Neural progenitor cell (in vitro differentiated cells): ENCODE results near the gene APOBEC3F. TPM values are rescaled to one million over a fixed set of nuclear protein-coding genes. Genes with fewer than 3 reads are reported as not detected.

Experiments used
- DNase-seq: peaks from one replicate; pipeline ENCODE4 v3.0.0-alpha.2; 2016; ENCODE audit warnings: low spot score
- H2AFZ ChIP-seq: fragments of 200-600 bp; sonication (generic); replicated peaks from 2 replicates; pipeline ENCODE4 v1.6.1; 2016; ENCODE audit warnings: antibody characterized with exemption
- H3F3A ChIP-seq: fragments of 200-600 bp; sonication (generic); 2 replicates; pipeline ENCODE4 v1.6.1; 2016; ENCODE audit warnings: antibody characterized with exemption, low read depth
- H3K27ac ChIP-seq: fragments of 200-600 bp; sonication (generic); 2 replicates; pipeline ENCODE4 v1.5.1; 2016; ENCODE audit warnings: mild to moderate bottlenecking
- H3K27me3 ChIP-seq: fragments of 200-600 bp; sonication (generic); 2 replicates; pipeline ENCODE4 v1.6.1; 2016; ENCODE audit warnings: mild to moderate bottlenecking, moderate library complexity
- H3K36me3 ChIP-seq: fragments of 200-600 bp; sonication (generic); 2 replicates; pipeline ENCODE4 v1.5.1; 2016
- H3K4me1 ChIP-seq: fragments of 200-600 bp; sonication (generic); 2 replicates; pipeline ENCODE4 v1.6.1; 2016; ENCODE audit warnings: mixed run types
- H3K4me2 ChIP-seq: fragments of 200-600 bp; sonication (generic); 2 replicates; pipeline ENCODE4 v1.6.1; 2016
- H3K4me3 ChIP-seq: fragments of 200-600 bp; sonication (generic); 2 replicates; pipeline ENCODE4 v1.5.1; 2016
- H3K79me2 ChIP-seq: fragments of 200-600 bp; sonication (generic); 2 replicates; pipeline ENCODE4 v1.6.1; 2016; ENCODE audit warnings: low read depth
- H3K9ac ChIP-seq: fragments of 200-600 bp; sonication (generic); 2 replicates; pipeline ENCODE4 v1.6.1; 2016
- H3K9me3 ChIP-seq: fragments of 200-600 bp; sonication (generic); 2 replicates; pipeline ENCODE4 v1.5.1; 2016; ENCODE audit warnings: low read depth
- H4K20me1 ChIP-seq: fragments of 200-600 bp; sonication (generic); 2 replicates; pipeline ENCODE4 v1.6.1; 2016; ENCODE audit warnings: low read depth
- H3K27ac Mint-ChIP-seq: 3 replicates; pipeline ENCODE4 v1.8.0; 2021; ENCODE audit warnings: mixed read lengths
- H3K27me3 Mint-ChIP-seq: 2 replicates; pipeline ENCODE4 v1.8.0; 2022; ENCODE audit warnings: low read depth, mild to moderate bottlenecking, inconsistent platforms, moderate library complexity, mixed read lengths; ENCODE audit not compliant: insufficient read depth
- H3K36me3 Mint-ChIP-seq: 3 replicates; pipeline ENCODE4 v1.8.0; 2021; ENCODE audit warnings: mixed read lengths
- H3K4me1 Mint-ChIP-seq: 3 replicates; pipeline ENCODE4 v1.8.0; 2021; ENCODE audit warnings: mixed read lengths
- H3K4me3 Mint-ChIP-seq: 3 replicates; pipeline ENCODE4 v1.8.0; 2021; ENCODE audit warnings: mild to moderate bottlenecking, moderate library complexity, mixed read lengths
- H3K9me3 Mint-ChIP-seq: 3 replicates; pipeline ENCODE4 v1.8.0; 2020; ENCODE audit warnings: mixed read lengths
- EZH2 ChIP-seq: fragments of 200-600 bp; sonication (generic); IDR thresholded peaks from 2 replicates; pipeline ENCODE4 v1.6.1; 2017; ENCODE audit warnings: antibody characterized with exemption, mild to moderate bottlenecking, moderate library complexity
- EZH2phosphoT487 ChIP-seq: fragments of 200-600 bp; sonication (generic); IDR thresholded peaks from 2 replicates; pipeline ENCODE4 v1.6.1; 2017; ENCODE audit warnings: antibody characterized with exemption
- total RNA-seq: library from RNA; depleted of rRNA; stranded (reverse); fragments of >200 nt; gene quantifications from 2 replicates; pipeline ENCODE4 v1.2.3, GENCODE V29; 2015; ENCODE audit warnings: low replicate concordance
- TF ChIP-seq, protein P1 (sequence below): fragments of 200-600 bp; sonication (generic); IDR thresholded peaks from 2 replicates; pipeline ENCODE4 v1.5.1; 2017; ENCODE audit warnings: antibody characterized with exemption, mild to moderate bottlenecking

APOBEC3F gene
- total RNA-seq, 1 donor from 2014 or later, result 0.45 TPM

DNA sequence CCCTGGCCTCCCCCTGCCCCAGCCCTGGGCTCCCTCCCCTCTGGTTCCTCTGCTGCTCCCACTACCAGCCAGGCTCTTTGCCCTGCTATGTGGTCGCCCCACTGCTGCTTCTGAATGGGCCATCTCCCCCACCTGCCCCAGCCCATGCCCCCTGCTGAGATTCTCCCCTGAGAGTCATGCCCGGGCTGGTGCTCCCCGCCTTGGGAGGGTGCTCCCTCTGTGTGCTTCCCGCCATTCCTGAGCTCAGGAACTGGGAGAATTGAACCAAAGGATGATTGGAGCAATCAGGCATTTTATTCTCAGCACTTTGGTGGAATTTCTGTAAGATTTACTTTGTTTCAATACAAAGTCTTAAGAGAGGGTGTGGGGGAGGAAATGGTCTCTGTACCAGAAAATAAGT, 12.9 kb upstream of the APOBEC3F start:
- Histone ChIP-seq H3K4me3 (no peak overlapping the region), H3K9ac (no peak overlapping the region), H3F3A (no peaks in the 10 kb centered on the region), H2AFZ (no peak overlapping the region), H3K9me3 (no peaks in the 10 kb centered on the region), H3K79me2 (no peaks in the 10 kb centered on the region), H4K20me1 (no peaks in the 10 kb centered on the region), H3K27ac (no peak overlapping the region), H3K36me3 (no peaks in the 10 kb centered on the region), H3K4me1 (peaks cover 5% of the 10 kb centered on the region), H3K4me2 (no peak overlapping the region), H3K27me3 (no peaks in the 10 kb centered on the region)
- Mint-ChIP-seq H3K27ac (no peak overlapping the region), H3K4me3 (no peak overlapping the region), H3K4me1 (peaks cover 15% of the 10 kb centered on the region), H3K9me3 (no peaks in the 10 kb centered on the region), H3K36me3 (no peaks in the 10 kb centered on the region), H3K27me3 (peaks cover 8% of the 10 kb centered on the region)
- TF ChIP-seq EZH2 (no peak), EZH2phosphoT487 (no peak)
- TF ChIP-seq, protein P1, sequence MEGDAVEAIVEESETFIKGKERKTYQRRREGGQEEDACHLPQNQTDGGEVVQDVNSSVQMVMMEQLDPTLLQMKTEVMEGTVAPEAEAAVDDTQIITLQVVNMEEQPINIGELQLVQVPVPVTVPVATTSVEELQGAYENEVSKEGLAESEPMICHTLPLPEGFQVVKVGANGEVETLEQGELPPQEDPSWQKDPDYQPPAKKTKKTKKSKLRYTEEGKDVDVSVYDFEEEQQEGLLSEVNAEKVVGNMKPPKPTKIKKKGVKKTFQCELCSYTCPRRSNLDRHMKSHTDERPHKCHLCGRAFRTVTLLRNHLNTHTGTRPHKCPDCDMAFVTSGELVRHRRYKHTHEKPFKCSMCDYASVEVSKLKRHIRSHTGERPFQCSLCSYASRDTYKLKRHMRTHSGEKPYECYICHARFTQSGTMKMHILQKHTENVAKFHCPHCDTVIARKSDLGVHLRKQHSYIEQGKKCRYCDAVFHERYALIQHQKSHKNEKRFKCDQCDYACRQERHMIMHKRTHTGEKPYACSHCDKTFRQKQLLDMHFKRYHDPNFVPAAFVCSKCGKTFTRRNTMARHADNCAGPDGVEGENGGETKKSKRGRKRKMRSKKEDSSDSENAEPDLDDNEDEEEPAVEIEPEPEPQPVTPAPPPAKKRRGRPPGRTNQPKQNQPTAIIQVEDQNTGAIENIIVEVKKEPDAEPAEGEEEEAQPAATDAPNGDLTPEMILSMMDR, result no peak
- DNase-seq, result no peak

DNA sequence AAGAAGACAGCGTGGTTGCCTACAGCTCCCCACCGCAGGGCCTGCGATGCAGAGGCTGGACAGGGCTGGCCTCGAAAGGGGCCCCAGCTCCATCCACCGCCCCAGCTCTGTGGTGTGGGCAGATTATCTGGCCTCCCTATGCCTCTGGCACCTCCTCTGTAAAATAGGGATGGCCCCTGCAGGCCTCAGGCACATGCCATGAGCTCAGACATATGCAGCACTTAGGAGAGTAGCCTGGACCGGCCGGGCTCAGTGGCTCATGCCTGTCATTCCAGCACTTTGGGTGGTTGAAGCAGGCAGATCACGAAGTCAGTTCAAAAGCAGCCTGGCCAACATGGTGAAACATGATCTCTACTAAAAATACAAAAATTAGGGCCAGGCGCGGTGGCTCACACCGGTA, 12.4 kb upstream of the APOBEC3F start:
- Histone ChIP-seq H3K27ac (no peak overlapping the region), H3K36me3 (no peaks in the 10 kb centered on the region), H3K4me3 (no peak overlapping the region), H3K4me1 (peaks cover 5% of the 10 kb centered on the region), H2AFZ (no peak overlapping the region), H3K27me3 (no peaks in the 10 kb centered on the region), H3K4me2 (no peak overlapping the region), H3K79me2 (no peaks in the 10 kb centered on the region), H3F3A (no peaks in the 10 kb centered on the region), H3K9me3 (no peaks in the 10 kb centered on the region), H3K9ac (no peak overlapping the region), H4K20me1 (no peaks in the 10 kb centered on the region)
- Mint-ChIP-seq H3K27me3 (peaks cover 8% of the 10 kb centered on the region), H3K27ac (no peak overlapping the region), H3K36me3 (no peaks in the 10 kb centered on the region), H3K4me3 (no peak overlapping the region), H3K9me3 (no peaks in the 10 kb centered on the region), H3K4me1 (peaks cover 13% of the 10 kb centered on the region)
- DNase-seq, result no peak
- no peak for TF ChIP-seq EZH2
- TF ChIP-seq EZH2phosphoT487, result no peak
- TF ChIP-seq, protein P1, result no peak

DNA sequence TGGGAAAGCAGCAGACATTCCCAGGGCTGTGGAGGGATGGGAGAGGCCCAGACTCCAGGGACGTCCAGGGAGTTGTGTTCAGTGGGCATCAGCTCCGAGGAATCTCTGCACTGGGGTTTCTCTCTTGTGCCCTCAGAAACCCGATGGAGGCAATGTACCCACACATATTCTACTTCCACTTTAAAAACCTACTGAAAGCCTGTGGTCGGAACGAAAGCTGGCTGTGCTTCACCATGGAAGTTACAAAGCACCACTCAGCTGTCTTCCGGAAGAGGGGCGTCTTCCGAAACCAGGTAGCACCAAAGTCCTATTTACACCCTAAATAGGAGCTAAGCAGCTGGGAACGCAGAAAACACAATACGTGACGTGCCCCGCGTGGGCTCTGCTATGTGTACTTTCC, 11.4 kb upstream of the APOBEC3F start:
- Histone ChIP-seq H3K79me2 (no peaks in the 10 kb centered on the region), H4K20me1 (no peaks in the 10 kb centered on the region), H3K27ac (no peak overlapping the region), H3K4me1 (peaks cover 5% of the 10 kb centered on the region), H3K27me3 (no peaks in the 10 kb centered on the region), H3K36me3 (no peaks in the 10 kb centered on the region), H3F3A (no peaks in the 10 kb centered on the region), H3K9me3 (no peaks in the 10 kb centered on the region), H2AFZ (no peak overlapping the region), H3K9ac (no peak overlapping the region), H3K4me2 (no peak overlapping the region), H3K4me3 (no peak overlapping the region)
- peaks cover 8% of the 10 kb centered on the region for H3K27me3 Mint-ChIP-seq
- H3K4me1 Mint-ChIP-seq, result peaks cover 13% of the 10 kb centered on the region
- TF ChIP-seq, protein P1, result no peak
- TF ChIP-seq EZH2phosphoT487 (no peak), EZH2 (no peak)
- H3K4me3 Mint-ChIP-seq, result no peak overlapping the region
- H3K27ac Mint-ChIP-seq, result no peak overlapping the region
- DNase-seq, result no peak
- H3K9me3 Mint-ChIP-seq, result no peaks in the 10 kb centered on the region
- H3K36me3 Mint-ChIP-seq, result no peaks in the 10 kb centered on the region
